Right lobe of liver (tissue), 4 donors: ENCODE results near the gene ERGIC1.

Experiments used
- POLR2A ChIP-seq: fragments of 450-650 bp; IDR thresholded peaks from one replicate; pipeline ENCODE4 v1.6.1; 2017; ENCODE audit warnings: antibody characterized with exemption, mild to moderate bottlenecking
- TF ChIP-seq, protein P1 (sequence below), 4 donors: fragments of 200-600 bp in 3 of 4; fragments of 450-650 bp in 1 of 4; IDR thresholded peaks; one replicate each; pipeline versions ENCODE4 v1.5.1 to v1.8.0; 2016 to 2022; ENCODE audit warnings: antibody characterized with exemption in 4 of 4, mild to moderate bottlenecking in 2 of 4
- donor health status: DM: no; HTN: no; CAD: no.
- donor health status: DM: no; HTN: no; CAD: no.
- donor health status: DM: no; HTN: yes; CAD: no.

DNA sequence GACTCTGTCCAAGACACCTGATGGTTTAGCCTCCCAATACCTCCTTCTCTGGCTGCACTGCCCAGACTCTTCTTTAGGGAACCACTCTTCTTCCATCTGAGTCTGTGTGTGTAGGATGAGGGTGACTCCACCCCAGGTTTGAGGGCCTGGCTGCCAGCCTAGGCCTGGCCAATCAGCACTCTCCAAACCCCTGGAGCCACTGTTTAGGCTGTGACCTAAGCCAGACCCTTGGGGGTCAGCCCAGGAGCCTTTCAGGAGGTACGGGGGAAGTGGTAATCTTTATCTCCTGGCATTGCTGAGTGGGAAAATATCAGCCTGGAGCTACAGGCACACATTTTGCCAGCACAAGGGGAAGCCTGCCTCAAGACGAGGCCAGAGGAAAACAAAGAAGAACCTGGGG is 6.2 kb upstream of the ERGIC1 start:
- TF ChIP-seq, protein P1, sequence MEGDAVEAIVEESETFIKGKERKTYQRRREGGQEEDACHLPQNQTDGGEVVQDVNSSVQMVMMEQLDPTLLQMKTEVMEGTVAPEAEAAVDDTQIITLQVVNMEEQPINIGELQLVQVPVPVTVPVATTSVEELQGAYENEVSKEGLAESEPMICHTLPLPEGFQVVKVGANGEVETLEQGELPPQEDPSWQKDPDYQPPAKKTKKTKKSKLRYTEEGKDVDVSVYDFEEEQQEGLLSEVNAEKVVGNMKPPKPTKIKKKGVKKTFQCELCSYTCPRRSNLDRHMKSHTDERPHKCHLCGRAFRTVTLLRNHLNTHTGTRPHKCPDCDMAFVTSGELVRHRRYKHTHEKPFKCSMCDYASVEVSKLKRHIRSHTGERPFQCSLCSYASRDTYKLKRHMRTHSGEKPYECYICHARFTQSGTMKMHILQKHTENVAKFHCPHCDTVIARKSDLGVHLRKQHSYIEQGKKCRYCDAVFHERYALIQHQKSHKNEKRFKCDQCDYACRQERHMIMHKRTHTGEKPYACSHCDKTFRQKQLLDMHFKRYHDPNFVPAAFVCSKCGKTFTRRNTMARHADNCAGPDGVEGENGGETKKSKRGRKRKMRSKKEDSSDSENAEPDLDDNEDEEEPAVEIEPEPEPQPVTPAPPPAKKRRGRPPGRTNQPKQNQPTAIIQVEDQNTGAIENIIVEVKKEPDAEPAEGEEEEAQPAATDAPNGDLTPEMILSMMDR (IDR thresholded peaks at IDR 0.05) = no peak
- TF ChIP-seq POLR2A = no peak
